OCI-LY3 (cell line): ENCODE data around the gene C10orf90.

Experiments used
- H2AFZ ChIP-seq: fragments of 200-600, 300-600 bp; shearing (Covaris generic); 2 replicates; pipeline ENCODE4 v1.6.0; 2014; ENCODE audit warnings: antibody characterized with exemption, low read depth, low read length
- H3K27ac ChIP-seq: fragments of 200-600, 300-600 bp; sonication (generic); 2 replicates; pipeline ENCODE4 v1.5.1; 2014; ENCODE audit warnings: mild to moderate bottlenecking, low read length, moderate library complexity, mixed read lengths
- H3K27me3 ChIP-seq: fragments of 200-600, 300-600 bp; sonication (generic); 2 replicates; pipeline ENCODE4 v1.6.1; 2014; ENCODE audit warnings: low read depth, low read length, mixed read lengths
- H3K36me3 ChIP-seq: fragments of 200-600, 300-600 bp; sonication (generic); replicated peaks from 2 replicates; pipeline ENCODE3; 2014; ENCODE audit warnings: low read depth, low read length, mixed read lengths
- H3K4me1 ChIP-seq: fragments of 300-600, 200-600 bp; sonication (generic); 2 replicates; pipeline ENCODE4 v1.6.1; 2014; ENCODE audit warnings: low read length, mixed read lengths
- H3K4me2 ChIP-seq: fragments of 200-600, 300-600 bp; sonication (generic); 2 replicates; pipeline ENCODE4 v1.6.1; 2014; ENCODE audit warnings: low read length, mixed read lengths
- H3K4me3 ChIP-seq: fragments of 300-600, 200-600 bp; sonication (generic); 2 replicates; pipeline ENCODE4 v1.5.1; 2014; ENCODE audit warnings: antibody characterized with exemption, mild to moderate bottlenecking, low read length, moderate library complexity
- H3K79me2 ChIP-seq: fragments of 300-600, 200-600 bp; shearing (Covaris generic); 2 replicates; pipeline ENCODE4 v1.6.1; 2014; ENCODE audit warnings: mild to moderate bottlenecking, low read length, mixed read lengths
- H3K9ac ChIP-seq: fragments of 300-600, 200-600 bp; shearing (Covaris generic); 2 replicates; pipeline ENCODE4 v1.6.0; 2014; ENCODE audit warnings: mild to moderate bottlenecking, low read length, moderate library complexity
- H3K9me3 ChIP-seq: fragments of 200-600, 300-600 bp; shearing (Covaris generic); 2 replicates; pipeline ENCODE4 v1.6.1; 2014; ENCODE audit warnings: low read length, mixed read lengths; ENCODE audit not compliant: insufficient read depth
- H4K20me1 ChIP-seq: fragments of 200-600, 300-600 bp; sonication (generic); 2 replicates; pipeline ENCODE4 v1.6.1; 2016; ENCODE audit warnings: low read length, mixed read lengths; ENCODE audit not compliant: insufficient read depth
- CTCF ChIP-seq: fragments of 200-600, 300-600 bp; sonication (generic); IDR thresholded peaks from 2 replicates; pipeline ENCODE4 v1.5.1; 2014; ENCODE audit warnings: antibody characterized with exemption, low read length, low read depth
- EZH2phosphoT487 ChIP-seq: fragments of 200-600 bp; shearing (Covaris generic); IDR thresholded peaks from 2 replicates; pipeline ENCODE4 v1.6.1; 2018; ENCODE audit warnings: antibody characterized with exemption, mixed run types, low read depth

Gene C10orf90

GRCh38 chr10:126585249-126586017, 85.1 kb downstream of the C10orf90 start:
- Histone ChIP-seq H2AFZ (no peak overlapping the region), H3K9me3 (no peaks in the 10 kb centered on the region), H3K79me2 (no peaks in the 10 kb centered on the region), H4K20me1 (no peaks in the 10 kb centered on the region), H3K27ac (no peak overlapping the region), H3K4me2 (no peak overlapping the region), H3K27me3 (no peaks in the 10 kb centered on the region), H3K9ac (no peak overlapping the region), H3K36me3 (no peaks in the 10 kb centered on the region), H3K4me1 (no peaks in the 10 kb centered on the region), H3K4me3 (no peak overlapping the region)
- TF ChIP-seq EZH2phosphoT487, result no peak
- no peak for TF ChIP-seq CTCF

GRCh38 chr10:126584836-126585235, 85.7 kb downstream of the C10orf90 start:
- H3K4me3 ChIP-seq, result no peak overlapping the region
- TF ChIP-seq CTCF, result no peak
- TF ChIP-seq EZH2phosphoT487, result no peak
- no peaks in the 10 kb centered on the region for H3K9me3 ChIP-seq
- no peaks in the 10 kb centered on the region for H3K4me1 ChIP-seq
- H3K9ac ChIP-seq, result no peak overlapping the region
- no peak overlapping the region for H2AFZ ChIP-seq
- no peaks in the 10 kb centered on the region for H3K27me3 ChIP-seq
- no peak overlapping the region for H3K4me2 ChIP-seq
- H4K20me1 ChIP-seq, result no peaks in the 10 kb centered on the region
- H3K79me2 ChIP-seq, result no peaks in the 10 kb centered on the region
- H3K36me3 ChIP-seq, result no peaks in the 10 kb centered on the region
- no peak overlapping the region for H3K27ac ChIP-seq

- H4K20me1 ChIP-seq, result no peaks in the 10 kb centered on the region
- no peak overlapping the region for H3K27ac ChIP-seq
- H3K9ac ChIP-seq, result no peak overlapping the region
- no peak overlapping the region for H3K4me2 ChIP-seq
- TF ChIP-seq EZH2phosphoT487 (no peak), CTCF (no peak)
- H3K4me3 ChIP-seq, result no peak overlapping the region
- no peaks in the 10 kb centered on the region for H3K4me1 ChIP-seq
- no peaks in the 10 kb centered on the region for H3K27me3 ChIP-seq
- no peaks in the 10 kb centered on the region for H3K79me2 ChIP-seq
- H3K9me3 ChIP-seq, result no peaks in the 10 kb centered on the region
- H2AFZ ChIP-seq, result no peak overlapping the region
- H3K36me3 ChIP-seq, result no peaks in the 10 kb centered on the region
Measured at GRCh38 chr10:126583552-126584200, 86.8 kb downstream of the C10orf90 start.

- no peak overlapping the region for H3K4me3 ChIP-seq
Measured at GRCh38 chr10:126581648-126582046, 88.8 kb downstream of the C10orf90 start.

More at GRCh38 chr10:126581648-126582046, 88.8 kb downstream of the C10orf90 start:
- Histone ChIP-seq H3K36me3 (no peaks in the 10 kb centered on the region), H3K9me3 (no peaks in the 10 kb centered on the region), H3K27me3 (no peaks in the 10 kb centered on the region), H2AFZ (no peak overlapping the region), H3K79me2 (no peaks in the 10 kb centered on the region), H4K20me1 (no peaks in the 10 kb centered on the region), H3K4me2 (no peak overlapping the region), H3K9ac (no peak overlapping the region), H3K4me1 (no peaks in the 10 kb centered on the region), H3K27ac (no peak overlapping the region)
- TF ChIP-seq EZH2phosphoT487 (no peak), CTCF (no peak)
